ENCODE measurements around the gene RASAL3. TPM values are rescaled to one million over a fixed set of nuclear protein-coding genes. Genes with fewer than 3 reads are reported as not detected.

Gene RASAL3
- total and polyA plus RNA-seq, 2 of the 4 experiments (the other 2 are of a cell fraction) = 0.07 TPM; not detected in 1

DNA sequence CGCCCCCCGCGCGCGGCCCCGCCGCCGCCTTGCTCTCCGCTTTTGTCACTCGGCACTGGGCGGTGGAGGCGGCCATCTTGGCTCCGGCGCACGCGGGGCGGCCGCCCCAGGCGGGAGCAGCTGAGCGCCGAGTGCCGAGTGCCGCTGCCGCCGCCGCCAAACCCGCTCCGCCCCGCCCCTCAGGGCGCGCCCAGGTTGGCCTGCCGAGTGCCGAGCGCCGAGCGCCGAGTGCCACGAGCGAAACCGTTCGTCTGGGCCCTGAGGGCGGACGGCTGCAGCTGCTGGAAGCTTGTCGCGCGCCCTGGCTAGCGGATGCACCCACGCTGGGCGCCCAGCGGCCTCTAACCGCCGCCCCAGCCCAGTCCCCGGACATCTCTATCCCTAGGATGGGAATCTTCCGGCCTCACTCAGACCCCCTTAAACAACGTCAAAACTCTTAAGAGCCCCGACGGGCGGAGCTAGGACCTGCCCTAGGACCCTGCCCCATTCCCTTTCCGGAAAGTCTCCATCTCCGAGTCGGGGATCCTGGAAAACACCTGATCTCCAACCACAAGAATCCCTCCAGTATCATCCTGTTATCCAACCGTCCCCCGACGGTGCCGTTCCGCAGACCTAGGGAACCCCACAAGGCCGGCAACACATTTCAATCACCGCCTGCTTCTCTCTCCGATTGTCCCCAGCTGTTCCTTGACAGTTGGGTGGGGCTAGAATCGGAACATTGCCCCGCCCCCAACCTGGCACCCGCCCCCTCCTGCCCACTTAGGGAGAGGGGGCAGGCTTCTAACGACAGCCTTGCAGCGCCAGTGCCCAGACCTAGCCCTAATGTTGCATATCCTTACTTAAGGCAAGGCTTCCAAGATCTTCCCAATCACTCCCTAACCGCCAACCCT is 31.5 kb downstream of the RASAL3 start (continued):
- TF ChIP-seq MAZ (IDR thresholded peaks at IDR 0.05; ENCODE audit: borderline replicate concordance, low read depth, low read length) (peak; percentile 99), CHD1 (IDR thresholded peaks at IDR 0.05; ENCODE audit: low read depth, low read length) (no peak), MXI1 (IDR thresholded peaks at IDR 0.05; ENCODE audit: borderline replicate concordance, low read depth, low read length) (peak; percentile 97), SMC3 (IDR thresholded peaks at IDR 0.05; ENCODE audit: low read depth, low read length) (peak; percentile 30; the same call in 1 of the 2 replicates)
